ENCODE results near the gene ATP8A2. TPM values are rescaled to one million over a fixed set of nuclear protein-coding genes. Genes with fewer than 3 reads are reported as not detected.
A peak's percentile ranks its signal among the peaks of the same experiment; 100 is the strongest.

Gene ATP8A2
- total and polyA plus RNA-seq, 11 donors, result 0.01 to 0.29 (median 0.05) TPM; not detected in 2

- intact Hi-C loops (cut with DNase I), result no loop called here
- H3K36me3 ChIP-seq, result no peaks in the 10 kb centered on the region
- TF ChIP-seq POLR2A (IDR thresholded peaks at IDR 0.05) (no peak), CTCF (IDR thresholded peaks at IDR 0.05) (no peak)
- 82 to 84% (median 83%) methylated on average over 22 of the region's 22 CpGs for WGBS, 4 donors
- no peaks in the 10 kb centered on the region for H3K9me3 ChIP-seq
- H3K27me3 ChIP-seq, result peaks cover 0 to 12% (median 4%) of the 10 kb centered on the region in 9 donors
- no peak overlapping the region for H3K4me3 ChIP-seq
- DNase-seq, result no peak
- H3K4me1 ChIP-seq, result peaks cover 0 to 49% (median 23%) of the 10 kb centered on the region in 12 donors
- H3K27ac ChIP-seq, result no peak overlapping the region
- ATAC-seq, result no peak
These were observed 648.4 kb downstream of the ATP8A2 start for GRCh38 chr13:26019881-26020870.

DNA sequence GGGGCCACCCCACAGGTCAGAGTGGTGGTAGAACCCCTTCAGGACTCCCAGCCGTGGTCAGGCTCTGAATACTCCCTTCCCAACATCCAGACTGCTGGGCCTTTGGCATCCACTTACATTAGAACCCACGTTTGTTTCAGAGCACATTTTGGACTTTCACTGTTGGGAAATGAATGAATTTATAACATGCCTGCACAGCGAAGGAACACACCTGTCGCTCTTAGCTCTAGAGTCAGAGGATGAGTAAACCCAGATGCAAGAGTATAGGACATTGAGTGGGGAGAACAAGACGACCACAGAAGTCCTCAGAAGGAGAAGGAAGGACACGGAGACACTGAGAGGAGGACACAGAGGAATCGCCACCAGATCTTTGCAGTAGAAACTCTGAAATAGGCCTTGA lies 649.1 kb downstream of the ATP8A2 start:
- intact Hi-C loops (cut with DNase I), result no loop called here
- Histone ChIP-seq H3K4me3 (no peak overlapping the region), H3K4me1 (peaks cover 0 to 42% (median 21%) of the 10 kb centered on the region in 12 donors), H3K27ac (no peak overlapping the region), H3K9me3 (no peaks in the 10 kb centered on the region), H3K36me3 (no peaks in the 10 kb centered on the region), H3K27me3 (peaks cover 0 to 12% (median 4%) of the 10 kb centered on the region in 9 donors)
- 87 to 91% (median 91%) methylated on average over 7 of the region's 7 CpGs for WGBS, 4 donors
- ATAC-seq (no peak), DNase-seq (no peak)
- no peak for TF ChIP-seq POLR2A (IDR thresholded peaks at IDR 0.05)
- TF ChIP-seq CTCF (IDR thresholded peaks at IDR 0.05), result no peak

GRCh38 chr13:26021516-26021915 lies 649.7 kb downstream of the ATP8A2 start:
- DNase-seq (no peak), ATAC-seq (no peak)
- intact Hi-C loops (cut with DNase I), result no loop called here
- no peak overlapping the region for H3K4me3 ChIP-seq
- no peak overlapping the region for H3K27ac ChIP-seq
- no peaks in the 10 kb centered on the region for H3K9me3 ChIP-seq
- 53 to 66% (median 61%) methylated on average over 2 of the region's 2 CpGs for WGBS, 4 donors
- TF ChIP-seq POLR2A (IDR thresholded peaks at IDR 0.05), result no peak
- no peak for TF ChIP-seq CTCF (IDR thresholded peaks at IDR 0.05)
- H3K36me3 ChIP-seq, result no peaks in the 10 kb centered on the region
- H3K27me3 ChIP-seq, result peaks cover 0 to 12% (median 4%) of the 10 kb centered on the region in 9 donors
- peaks cover 0 to 41% (median 18%) of the 10 kb centered on the region in 12 donors for H3K4me1 ChIP-seq

DNA sequence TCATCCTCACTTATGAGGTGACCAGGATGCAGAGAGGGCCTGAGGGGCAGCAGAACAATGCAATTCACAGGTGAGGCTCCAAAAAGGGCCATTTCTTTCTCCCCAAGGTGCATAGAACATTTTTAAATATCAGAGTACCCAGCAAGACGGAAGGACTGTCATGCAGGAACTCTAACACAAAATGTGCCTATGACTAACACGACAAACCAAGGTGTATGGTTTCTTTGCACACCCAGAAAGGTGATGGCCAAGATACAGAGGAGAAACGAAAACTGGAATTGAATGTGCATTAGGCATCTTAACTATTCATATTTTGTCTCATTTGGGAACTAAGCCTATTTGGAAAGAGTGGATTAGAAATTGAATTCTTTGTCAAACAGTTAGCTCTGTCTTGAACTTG lies 650.2 kb downstream of the ATP8A2 start:
- ATAC-seq, result no peak
- intact Hi-C loops (cut with DNase I), result no loop called here

More for the DNA sequence above, 650.2 kb downstream of the ATP8A2 start:
- H3K27ac ChIP-seq, result peak overlapping the region in 1 of 12 donors; percentile 55
- no peak for DNase-seq
- 89 to 95% (median 92%) methylated on average over 3 of the region's 3 CpGs for WGBS, 4 donors
- no peaks in the 10 kb centered on the region for H3K9me3 ChIP-seq
- no peak for TF ChIP-seq POLR2A (IDR thresholded peaks at IDR 0.05)
- no peak for TF ChIP-seq CTCF (IDR thresholded peaks at IDR 0.05)
- no peak overlapping the region for H3K4me3 ChIP-seq
- H3K36me3 ChIP-seq, result no peaks in the 10 kb centered on the region
- peaks cover 0 to 12% (median 4%) of the 10 kb centered on the region in 9 donors for H3K27me3 ChIP-seq
- H3K4me1 ChIP-seq, result peaks cover 0 to 38% (median 16%) of the 10 kb centered on the region in 12 donors

Measured in heart left ventricle (tissue), 16 donors.